ENCODE measurements around the gene PXMP2.

- no peak for TF ChIP-seq CTCF (conservative IDR thresholded peaks at IDR 0.05; ENCODE audit: low read length)
- TF ChIP-seq EZH2phosphoT487 (IDR thresholded peaks at IDR 0.05; ENCODE audit: borderline replicate concordance, low read depth, low read length), result no peak
These were observed 22.6 kb downstream of the PXMP2 start for GRCh38 chr12:132710043-132710404.
